ENCODE data around the gene TMEM121B.

TMEM121B gene

GRCh38 chr22:17145021-17145680, 24.0 kb upstream of the TMEM121B start:
- TF ChIP-seq POLR2A (IDR thresholded peaks at IDR 0.05; ENCODE audit: low read length): no peak
- no peak for TF ChIP-seq GATA1 (IDR thresholded peaks at IDR 0.05; ENCODE audit: low read depth, low read length)
- no peak for DNase-seq

DNA sequence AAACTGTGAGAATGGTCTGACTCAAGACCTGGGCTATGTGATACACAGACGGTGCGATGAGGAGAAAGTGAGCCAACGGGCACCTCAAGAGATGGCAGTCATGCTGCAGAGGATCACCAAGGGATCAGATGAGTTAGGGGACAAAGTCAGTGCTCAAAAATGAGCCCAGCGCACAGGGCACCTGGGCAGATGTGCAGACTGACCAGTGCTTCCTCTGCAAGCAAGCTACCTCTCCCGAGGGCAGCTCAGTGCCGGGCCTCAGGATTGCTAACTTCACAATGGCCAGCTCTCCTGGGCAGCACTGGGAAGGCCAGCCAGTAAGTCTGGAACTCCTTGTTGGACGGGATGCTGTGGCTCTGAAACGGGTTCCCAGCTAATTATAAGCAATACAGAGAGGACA, 22.7 kb upstream of the TMEM121B start:
- no peak for DNase-seq
- TF ChIP-seq POLR2A (IDR thresholded peaks at IDR 0.05; ENCODE audit: low read length) (no peak), GATA1 (IDR thresholded peaks at IDR 0.05; ENCODE audit: low read depth, low read length) (no peak)

- no peak for DNase-seq
- TF ChIP-seq POLR2A (IDR thresholded peaks at IDR 0.05; ENCODE audit: low read length): no peak
- TF ChIP-seq GATA1 (IDR thresholded peaks at IDR 0.05; ENCODE audit: low read depth, low read length): no peak
These were observed 21.9 kb upstream of the TMEM121B start for GRCh38 chr22:17143101-17143500.

DNA sequence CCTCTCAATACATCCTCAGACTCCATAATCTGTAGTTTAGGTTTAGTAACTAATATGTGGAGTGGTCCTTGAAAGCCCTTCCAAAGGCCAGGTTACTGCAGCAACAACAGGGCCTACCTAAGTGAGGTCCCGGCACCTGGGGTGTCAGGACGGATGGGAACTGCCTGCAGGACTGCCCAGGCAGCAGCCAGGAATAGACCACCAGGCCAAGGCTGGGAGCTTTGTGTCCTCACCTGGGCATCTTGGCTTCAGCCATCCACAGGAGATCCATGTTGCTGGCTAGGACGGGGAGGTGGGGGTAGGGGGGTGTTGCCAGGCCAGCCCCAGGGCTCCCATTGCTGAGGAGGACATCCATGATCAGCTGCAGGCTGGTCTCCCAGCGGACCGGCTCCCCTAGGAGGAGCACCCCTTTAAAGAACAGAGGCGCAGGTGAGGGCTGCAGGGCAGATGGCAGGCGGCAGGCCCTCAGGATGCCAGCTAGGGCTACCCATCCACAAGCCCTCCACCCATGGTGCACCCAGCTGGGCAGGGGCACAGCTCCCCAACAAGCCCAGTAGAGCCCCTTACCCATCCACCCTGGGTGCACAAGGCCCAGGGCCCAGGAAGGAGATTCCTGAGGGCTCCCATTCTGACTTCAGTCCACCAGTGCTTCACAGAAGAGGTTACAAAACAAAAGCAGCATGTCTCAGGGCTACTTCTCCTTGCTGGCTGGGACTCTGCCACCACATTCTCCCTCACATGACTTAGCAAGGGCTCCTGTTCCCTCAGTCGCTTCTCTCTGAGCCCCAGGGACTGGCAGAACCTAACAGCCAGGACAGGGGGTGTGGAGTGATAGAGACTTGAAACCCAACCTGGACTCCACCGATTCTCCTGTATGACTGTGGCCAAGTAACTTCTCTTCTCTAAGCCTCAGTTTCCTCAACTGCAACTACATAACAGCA, 19.9 kb upstream of the TMEM121B start:
- DNase-seq: no peak
- TF ChIP-seq POLR2A (IDR thresholded peaks at IDR 0.05; ENCODE audit: low read length): no peak
- TF ChIP-seq GATA1 (IDR thresholded peaks at IDR 0.05; ENCODE audit: low read depth, low read length): no peak

- no peak for DNase-seq
- TF ChIP-seq GATA1 (IDR thresholded peaks at IDR 0.05; ENCODE audit: low read depth, low read length) (no peak), POLR2A (IDR thresholded peaks at IDR 0.05; ENCODE audit: low read length) (no peak)
These were observed 18.9 kb upstream of the TMEM121B start for GRCh38 chr22:17140022-17140421.

DNA sequence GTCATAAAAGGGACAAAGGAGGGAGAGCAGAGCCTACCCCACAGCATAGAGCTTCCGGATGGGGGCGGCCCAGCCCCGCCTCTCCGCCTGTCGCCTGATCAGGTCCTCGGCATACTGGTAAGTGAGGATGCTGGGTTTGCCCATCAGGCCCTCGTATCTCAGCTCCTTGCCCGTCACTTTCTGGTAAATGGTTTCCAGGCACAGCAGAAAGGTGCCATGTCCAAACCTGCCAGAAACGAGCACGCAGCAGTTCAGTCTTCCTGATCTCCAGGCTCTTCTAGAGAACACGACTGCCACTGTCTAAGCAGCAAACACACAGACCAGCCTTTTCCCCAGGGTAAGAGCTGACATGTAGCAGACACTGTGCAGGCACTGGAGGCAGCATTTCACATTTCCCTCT, 17.4 kb upstream of the TMEM121B start:
- TF ChIP-seq POLR2A (IDR thresholded peaks at IDR 0.05; ENCODE audit: low read length) (no peak), GATA1 (IDR thresholded peaks at IDR 0.05; ENCODE audit: low read depth, low read length) (no peak)
- DNase-seq: no peak

DNA sequence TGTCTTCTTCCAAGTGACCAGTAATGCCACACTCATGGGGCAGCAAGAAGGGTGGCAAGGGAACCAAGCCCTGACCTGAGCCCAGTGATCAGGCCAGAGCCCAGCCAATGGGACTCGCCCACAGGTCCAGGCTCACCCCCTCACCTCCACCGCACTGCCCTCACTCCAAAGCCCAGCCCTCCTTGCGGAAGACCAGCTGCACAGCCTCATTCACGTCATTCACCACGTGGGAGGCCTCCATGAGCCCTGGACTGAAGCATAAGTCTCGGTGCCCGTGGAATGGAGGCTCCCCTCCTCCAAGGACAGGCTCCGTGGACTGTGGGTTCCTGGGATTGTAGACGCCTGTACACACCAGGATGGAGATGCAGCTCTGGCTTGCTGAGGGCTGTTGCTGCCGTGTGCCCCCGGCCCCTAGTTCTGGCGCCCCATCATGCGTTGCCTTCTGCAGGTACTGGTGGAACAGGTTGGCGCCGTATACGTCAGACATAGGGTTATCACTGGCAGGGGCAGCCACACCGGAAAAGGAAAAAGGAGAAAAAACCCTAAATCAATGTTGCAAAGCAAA, 16.8 kb upstream of the TMEM121B start:
- no peak for TF ChIP-seq GATA1 (IDR thresholded peaks at IDR 0.05; ENCODE audit: low read depth, low read length)
- no peak for TF ChIP-seq POLR2A (IDR thresholded peaks at IDR 0.05; ENCODE audit: low read length)

GRCh38 chr22:17137170-17137569, 16.0 kb upstream of the TMEM121B start:
- no peak for DNase-seq
- TF ChIP-seq GATA1 (IDR thresholded peaks at IDR 0.05; ENCODE audit: low read depth, low read length): no peak
- no peak for TF ChIP-seq POLR2A (IDR thresholded peaks at IDR 0.05; ENCODE audit: low read length)

More for the DNA sequence above, 16.8 kb upstream of the TMEM121B start:
- DNase-seq: no peak

DNA sequence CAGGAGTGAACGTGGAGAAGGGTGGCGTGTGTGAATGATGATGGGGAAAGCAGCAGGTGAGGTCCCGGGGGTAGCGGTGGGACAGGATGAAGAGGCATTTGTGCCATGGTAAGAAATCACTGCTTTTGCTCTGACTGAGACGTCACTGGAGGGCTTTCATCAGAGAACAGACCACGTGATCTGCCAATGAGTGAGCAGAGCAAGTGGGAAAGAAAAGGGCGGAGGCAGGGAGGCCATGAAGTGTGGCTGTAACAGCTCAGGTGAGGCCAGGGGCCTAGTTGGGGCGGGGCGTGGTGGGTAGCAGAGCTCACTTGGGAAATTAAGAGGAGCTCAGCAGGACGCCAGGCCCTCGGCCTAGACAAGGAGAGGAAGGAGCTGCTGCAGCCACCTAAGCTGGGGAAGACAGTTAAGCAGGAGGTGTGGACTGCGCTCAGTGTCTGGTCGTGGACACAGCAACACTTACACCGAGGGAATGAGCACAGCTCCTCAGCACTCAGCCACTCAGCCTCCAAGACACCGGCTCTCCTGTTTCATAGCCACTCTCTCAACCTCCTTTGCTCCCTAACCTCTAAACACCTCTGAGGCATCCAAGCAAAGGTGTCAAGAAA, 14.1 kb upstream of the TMEM121B start:
- TF ChIP-seq POLR2A (IDR thresholded peaks at IDR 0.05; ENCODE audit: low read length) (no peak), GATA1 (IDR thresholded peaks at IDR 0.05; ENCODE audit: low read depth, low read length) (no peak)
- no peak for DNase-seq

GRCh38 chr22:17133137-17133536, 12.0 kb upstream of the TMEM121B start:
- TF ChIP-seq GATA1 (IDR thresholded peaks at IDR 0.05; ENCODE audit: low read depth, low read length) (no peak), POLR2A (IDR thresholded peaks at IDR 0.05; ENCODE audit: low read length) (no peak)
- DNase-seq: no peak

DNA sequence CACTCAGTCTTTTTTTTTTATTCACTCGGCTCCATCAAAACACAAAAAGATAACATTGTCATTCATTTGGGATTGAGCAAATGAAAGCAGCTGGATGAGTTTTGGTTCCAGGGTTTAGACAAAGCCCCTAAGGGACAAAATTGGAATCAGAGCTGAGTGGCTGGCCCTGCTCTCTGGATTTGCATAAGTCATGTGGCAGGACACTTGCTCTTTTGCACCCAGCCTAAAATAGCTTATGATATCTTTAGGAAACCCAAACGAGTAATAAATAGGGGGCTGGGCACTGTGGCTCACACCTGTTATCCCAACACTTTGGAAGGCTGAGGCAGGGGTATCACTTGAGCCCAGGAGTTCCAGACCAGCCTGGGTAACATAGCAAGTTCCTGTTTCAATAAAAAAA, 11.0 kb upstream of the TMEM121B start:
- DNase-seq: no peak
- TF ChIP-seq POLR2A (IDR thresholded peaks at IDR 0.05; ENCODE audit: low read length) (no peak), GATA1 (IDR thresholded peaks at IDR 0.05; ENCODE audit: low read depth, low read length) (no peak)

DNA sequence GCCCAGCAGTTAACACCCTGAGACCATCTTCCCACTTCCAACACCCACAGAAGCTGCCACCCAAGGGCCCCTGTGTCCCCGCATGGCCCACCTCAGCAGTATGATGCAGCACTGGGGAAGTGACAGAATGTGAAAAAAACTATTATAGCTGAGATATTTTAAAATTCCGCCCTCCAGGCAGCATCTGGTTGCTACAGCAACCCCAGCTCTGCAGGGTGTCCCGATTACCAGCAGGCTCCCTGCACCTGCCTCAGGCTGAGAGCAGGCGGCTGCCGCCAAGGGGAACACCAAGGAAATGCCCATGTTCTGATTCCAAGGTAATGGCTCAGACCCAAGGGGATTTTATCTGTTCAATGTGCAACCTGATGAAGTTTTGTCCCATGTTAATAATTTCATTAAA, 10.5 kb upstream of the TMEM121B start:
- TF ChIP-seq GATA1 (IDR thresholded peaks at IDR 0.05; ENCODE audit: low read depth, low read length) (no peak), POLR2A (IDR thresholded peaks at IDR 0.05; ENCODE audit: low read length) (no peak)

DNA sequence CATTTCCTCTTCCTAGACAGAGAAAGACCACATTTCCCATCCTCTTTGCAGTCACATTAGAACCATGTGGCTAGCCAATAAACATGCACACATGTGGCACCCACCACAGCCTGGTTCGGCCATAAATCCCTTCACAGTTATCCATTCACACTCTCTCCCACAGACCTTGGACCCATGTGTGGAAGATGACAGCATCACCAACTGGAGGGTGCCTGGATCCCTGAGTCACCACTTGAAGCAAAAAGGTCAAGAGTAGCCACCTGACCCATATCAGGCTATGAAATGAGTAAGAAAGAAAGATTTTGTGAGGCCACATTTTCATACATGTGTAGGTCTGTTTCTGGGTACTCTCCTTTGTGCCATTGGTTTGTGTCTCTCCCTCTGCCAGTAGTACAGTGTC, 9.0 kb upstream of the TMEM121B start:
- TF ChIP-seq GATA1 (IDR thresholded peaks at IDR 0.05; ENCODE audit: low read depth, low read length): no peak
- no peak for DNase-seq

More for the DNA sequence above, 10.5 kb upstream of the TMEM121B start:
- no peak for DNase-seq

DNA sequence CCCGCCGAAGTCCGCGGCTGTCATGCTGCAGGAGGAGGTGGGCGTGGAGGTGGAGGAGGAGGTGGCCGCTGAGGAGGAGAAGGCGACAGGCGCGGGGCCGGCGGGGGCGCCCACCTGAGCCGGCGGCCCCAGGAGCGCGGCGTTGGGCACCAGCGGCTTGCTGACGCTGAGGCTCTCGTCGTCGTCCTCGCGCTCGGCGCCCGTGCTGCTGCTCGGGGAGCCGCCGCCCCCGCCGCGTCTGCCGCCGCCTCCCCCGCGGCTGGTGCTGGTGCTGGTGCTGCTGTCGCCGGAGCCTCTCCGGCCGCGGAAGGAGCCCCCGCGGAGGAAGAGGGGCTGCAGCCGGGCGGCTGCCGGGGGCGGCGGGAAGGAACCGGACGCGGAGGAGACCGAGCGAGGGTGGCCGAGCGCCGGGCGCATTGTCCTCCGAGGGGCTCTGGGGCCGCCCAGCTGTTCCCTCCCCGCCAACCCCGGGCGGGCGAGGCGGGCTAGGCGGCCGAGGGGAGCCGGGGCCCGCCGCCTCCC, 388 bp downstream of the TMEM121B start:
- TF ChIP-seq GATA1 (IDR thresholded peaks at IDR 0.05; ENCODE audit: low read depth, low read length) (no peak), POLR2A (IDR thresholded peaks at IDR 0.05; ENCODE audit: low read length) (no peak)
- DNase-seq: no peak
